Mucosa of rectum (tissue), 2 donors: ENCODE results near the gene TARBP1.

Experiments
- H3K27ac ChIP-seq, 2 donors: one replicate each; pipeline ENCODE4 v1.7.0; 2013; ENCODE audit warnings: inconsistent platforms in 2 of 2, low read depth in 2 of 2, low read length in 2 of 2
- H3K27me3 ChIP-seq, 2 donors: one replicate each; pipeline ENCODE4 v1.7.0; 2013; ENCODE audit warnings: low read length in 2 of 2; ENCODE audit not compliant: control insufficient read depth in 2 of 2, insufficient read depth in 2 of 2
- H3K36me3 ChIP-seq, 2 donors: one replicate each; pipeline ENCODE4 v1.7.0; 2013; ENCODE audit warnings: low read length in 2 of 2; ENCODE audit not compliant: control insufficient read depth in 2 of 2, insufficient read depth in 2 of 2
- H3K4me1 ChIP-seq, 2 donors: one replicate each; pipeline ENCODE4 v1.7.0; 2013; ENCODE audit warnings: low read length in 2 of 2, mild to moderate bottlenecking in 1 of 2; ENCODE audit not compliant: control insufficient read depth in 2 of 2, insufficient read depth in 2 of 2
- H3K4me3 ChIP-seq, 2 donors: one replicate each; pipeline ENCODE4 v1.7.0; 2013; ENCODE audit warnings: low read length in 2 of 2
- H3K9ac ChIP-seq, 2 donors: one replicate each; pipeline ENCODE4 v1.7.0; 2013; ENCODE audit warnings: low read length in 2 of 2, low read depth in 1 of 2, mild to moderate bottlenecking in 1 of 2
- H3K9me3 ChIP-seq, 2 donors: one replicate each; pipeline ENCODE4 v1.7.0; 2013; ENCODE audit warnings: low read length in 2 of 2; ENCODE audit not compliant: control insufficient read depth in 2 of 2
- donor health status: healthy.
- donor health status: Normal muscosa, but diverticular disease.

The TARBP1 gene

GRCh38 chr1:234469376-234469775 lies 9.6 kb downstream of the TARBP1 start:
- peaks cover 2 to 14% of the 10 kb centered on the region in 2 donors for H3K36me3 ChIP-seq
- H3K27me3 ChIP-seq, result no peaks in the 10 kb centered on the region
- no peak overlapping the region for H3K9ac ChIP-seq
- no peak overlapping the region for H3K27ac ChIP-seq
- H3K4me1 ChIP-seq, result no peaks in the 10 kb centered on the region
- H3K9me3 ChIP-seq, result no peaks in the 10 kb centered on the region
- H3K4me3 ChIP-seq, result no peak overlapping the region

GRCh38 chr1:234468580-234468979 lies 10.4 kb downstream of the TARBP1 start:
- Histone ChIP-seq H3K27ac (no peak overlapping the region), H3K27me3 (no peaks in the 10 kb centered on the region), H3K36me3 (peaks cover 2 to 14% of the 10 kb centered on the region in 2 donors), H3K9me3 (no peaks in the 10 kb centered on the region), H3K4me1 (no peaks in the 10 kb centered on the region), H3K9ac (no peak overlapping the region), H3K4me3 (no peak overlapping the region)

DNA sequence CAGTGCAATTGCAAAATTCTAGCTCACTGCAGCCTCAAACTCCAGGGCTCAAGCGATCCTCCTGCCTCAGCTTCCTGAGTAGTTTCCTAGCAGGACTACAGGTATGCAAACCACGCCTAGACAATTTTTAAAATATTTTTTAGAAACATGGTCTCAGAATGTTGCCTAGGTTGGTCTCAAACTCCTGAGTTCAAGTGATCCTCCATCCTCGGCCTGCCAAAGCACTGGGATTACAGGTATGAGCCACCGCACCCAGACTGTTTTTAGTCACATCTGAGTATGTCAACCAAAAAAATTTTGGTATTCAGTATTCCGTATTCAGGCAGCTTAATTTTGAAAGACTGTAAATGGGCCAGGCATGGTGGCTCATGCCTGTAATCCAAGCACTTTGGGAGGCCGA lies 11.2 kb downstream of the TARBP1 start:
- no peak overlapping the region for H3K4me3 ChIP-seq
- no peak overlapping the region for H3K9ac ChIP-seq

GRCh38 chr1:234466945-234467344 lies 12.0 kb downstream of the TARBP1 start:
- Histone ChIP-seq H3K36me3 (peaks cover 2 to 17% of the 10 kb centered on the region in 2 donors), H3K9me3 (no peaks in the 10 kb centered on the region), H3K27me3 (no peaks in the 10 kb centered on the region), H3K4me3 (no peak overlapping the region), H3K27ac (no peak overlapping the region), H3K4me1 (no peaks in the 10 kb centered on the region), H3K9ac (no peak overlapping the region)

More for the DNA sequence above, 11.2 kb downstream of the TARBP1 start:
- Histone ChIP-seq H3K4me1 (no peaks in the 10 kb centered on the region), H3K9me3 (no peaks in the 10 kb centered on the region), H3K27me3 (no peaks in the 10 kb centered on the region), H3K36me3 (peaks cover 2 to 17% of the 10 kb centered on the region in 2 donors), H3K27ac (no peak overlapping the region)

- Histone ChIP-seq H3K27me3 (no peaks in the 10 kb centered on the region), H3K9ac (no peak overlapping the region), H3K4me3 (no peak overlapping the region), H3K4me1 (no peaks in the 10 kb centered on the region), H3K9me3 (no peaks in the 10 kb centered on the region), H3K27ac (no peak overlapping the region), H3K36me3 (peaks cover 3 to 17% of the 10 kb centered on the region in 2 donors)
Observed at GRCh38 chr1:234463749-234464148, 15.2 kb downstream of the TARBP1 start.

DNA sequence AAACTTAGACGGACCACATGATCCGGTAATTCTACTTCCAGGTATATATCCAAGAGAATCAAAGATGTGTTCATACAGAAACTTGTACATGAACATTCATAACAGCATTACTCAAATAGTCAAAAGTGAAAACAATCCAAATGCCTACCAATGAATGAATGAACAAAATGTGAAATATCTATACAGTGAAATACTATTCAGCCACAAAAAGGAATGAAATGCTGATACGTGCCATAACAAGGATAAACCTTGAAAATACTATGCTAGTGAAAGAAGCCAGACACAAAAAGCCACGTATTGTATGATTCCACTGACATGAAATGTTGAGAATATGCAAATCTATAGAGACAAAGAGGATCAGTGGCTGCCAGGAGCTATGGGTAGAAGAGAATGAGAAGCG lies 18.3 kb downstream of the TARBP1 start:
- no peak overlapping the region for H3K27ac ChIP-seq
- no peaks in the 10 kb centered on the region for H3K9me3 ChIP-seq
- H3K9ac ChIP-seq, result no peak overlapping the region
- H3K4me3 ChIP-seq, result no peak overlapping the region
- H3K27me3 ChIP-seq, result no peaks in the 10 kb centered on the region
- no peaks in the 10 kb centered on the region for H3K4me1 ChIP-seq
- H3K36me3 ChIP-seq, result peaks cover 7 to 15% of the 10 kb centered on the region in 2 donors

- Histone ChIP-seq H3K9ac (no peak overlapping the region), H3K27ac (no peak overlapping the region), H3K4me1 (no peaks in the 10 kb centered on the region), H3K9me3 (no peaks in the 10 kb centered on the region), H3K36me3 (peaks cover 8% of the 10 kb centered on the region in 2 donors), H3K4me3 (no peak overlapping the region), H3K27me3 (no peaks in the 10 kb centered on the region)
Observed at GRCh38 chr1:234458352-234459017, 20.5 kb downstream of the TARBP1 start.

DNA sequence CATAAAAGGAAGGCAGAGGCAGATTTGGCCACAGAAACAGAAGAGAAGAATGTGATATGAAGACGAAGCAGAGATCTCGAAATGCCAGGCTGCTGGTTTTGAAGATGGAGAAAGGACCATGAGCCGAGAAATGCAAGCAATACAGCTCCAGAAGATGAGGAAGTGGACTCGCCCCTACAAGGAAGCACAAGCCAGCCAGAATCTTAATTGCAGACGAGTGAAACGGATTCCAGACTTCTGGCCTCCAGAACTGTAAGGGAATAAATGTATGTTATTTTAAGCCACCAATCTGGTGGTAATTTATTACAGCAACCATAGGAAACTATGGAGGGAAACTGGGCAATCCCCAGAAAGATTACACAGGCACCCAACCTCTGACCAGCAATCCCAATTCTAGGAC lies 24.1 kb downstream of the TARBP1 start:
- no peak overlapping the region for H3K27ac ChIP-seq
- peaks cover 12 to 14% of the 10 kb centered on the region in 2 donors for H3K36me3 ChIP-seq
- H3K9ac ChIP-seq, result no peak overlapping the region
- no peak overlapping the region for H3K4me3 ChIP-seq
- no peaks in the 10 kb centered on the region for H3K9me3 ChIP-seq
- H3K27me3 ChIP-seq, result no peaks in the 10 kb centered on the region
- H3K4me1 ChIP-seq, result no peaks in the 10 kb centered on the region

GRCh38 chr1:234452406-234452965 lies 26.5 kb downstream of the TARBP1 start:
- Histone ChIP-seq H3K9me3 (no peaks in the 10 kb centered on the region), H3K36me3 (peaks cover 24 to 26% of the 10 kb centered on the region in 2 donors), H3K27ac (no peak overlapping the region), H3K27me3 (no peaks in the 10 kb centered on the region), H3K4me3 (no peak overlapping the region), H3K4me1 (no peaks in the 10 kb centered on the region), H3K9ac (no peak overlapping the region)

DNA sequence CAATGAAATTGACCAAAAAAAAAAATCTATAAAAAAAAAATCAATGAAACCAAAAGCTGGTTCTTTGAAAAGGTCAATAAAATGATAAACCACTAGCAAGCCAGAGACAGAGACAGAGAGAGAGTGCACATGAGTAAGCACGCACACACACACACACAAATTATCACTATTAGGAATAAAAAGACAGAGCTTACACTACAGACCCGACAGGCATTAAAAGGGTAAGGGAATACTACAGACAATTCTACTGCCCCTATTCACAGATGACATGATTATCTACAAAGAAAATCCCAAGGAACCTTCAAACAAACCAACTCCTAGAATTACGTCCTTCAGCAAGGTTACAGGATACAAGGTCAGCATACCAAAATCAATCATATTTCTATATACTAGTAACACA lies 38.6 kb downstream of the TARBP1 start:
- no peak overlapping the region for H3K4me3 ChIP-seq
- no peak overlapping the region for H3K9ac ChIP-seq
- H3K36me3 ChIP-seq, result peaks cover 7 to 20% of the 10 kb centered on the region in 2 donors

More for the DNA sequence above, 38.6 kb downstream of the TARBP1 start:
- H3K27me3 ChIP-seq, result no peaks in the 10 kb centered on the region
- H3K9me3 ChIP-seq, result no peaks in the 10 kb centered on the region
- H3K27ac ChIP-seq, result no peak overlapping the region
- H3K4me1 ChIP-seq, result no peaks in the 10 kb centered on the region
